Measurements from ENCODE around the gene KLHL8. TPM values are rescaled to one million over a fixed set of nuclear protein-coding genes. Genes with fewer than 3 reads are reported as not detected.

The KLHL8 gene
- total RNA-seq, 1 experiment from 2014 or later = 15.4 TPM

DNA sequence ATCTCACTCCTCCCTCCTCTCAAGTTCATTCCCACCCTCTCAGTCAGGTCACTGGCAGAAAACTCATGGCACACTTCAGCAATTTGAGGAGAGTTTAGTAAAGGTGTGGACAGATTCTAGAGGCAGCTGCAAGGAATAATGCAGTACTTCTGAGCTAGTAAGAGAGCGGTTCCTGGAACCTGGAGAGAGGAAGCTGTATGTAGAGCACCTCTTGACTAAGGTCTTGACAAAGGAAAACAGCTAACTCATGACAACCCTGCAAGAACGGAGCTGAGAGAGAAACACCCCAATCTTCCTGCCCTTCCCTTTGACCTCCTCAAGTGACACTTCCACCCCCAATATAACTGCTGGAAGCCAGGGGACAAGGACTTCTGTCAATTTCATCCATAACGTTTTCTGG, 9.6 kb upstream of the KLHL8 start:
- intact Hi-C loops (cut with micrococcal nuclease; ENCODE audit: unreplicated experiment) = loop anchor here (5.0 to 10.0 kb wide), 2 partner anchors 333 to 735 kb away; no protein-coding TSS in a partner anchor
- POLR2A ChIA-PET (ENCODE audit: low non-redundant PET) = no interaction called here

GRCh38 chr4:87228262-87228860, 7.9 kb upstream of the KLHL8 start:
- no peak for DNase-seq (ENCODE audit: low spot score)
- no peaks in the 10 kb centered on the region for H3K36me3 ChIP-seq (ENCODE audit: insufficient read depth, low read length, poor library complexity, severe bottlenecking)
- POLR2A ChIA-PET (ENCODE audit: low non-redundant PET) = no interaction called here
- H3K27me3 ChIP-seq (replicated peaks; ENCODE audit: insufficient read depth, low read depth, low read length, poor library complexity) = no peaks in the 10 kb centered on the region
- no peak overlapping the region for H3K4me3 ChIP-seq (ENCODE audit: low read depth, low read length, poor library complexity, severe bottlenecking)
- intact Hi-C loops (cut with micrococcal nuclease; ENCODE audit: unreplicated experiment) = no loop called here
- H3K27ac ChIP-seq (ENCODE audit: low read depth, low read length, poor library complexity, severe bottlenecking) = no peak overlapping the region
- TF ChIP-seq, protein P1, sequence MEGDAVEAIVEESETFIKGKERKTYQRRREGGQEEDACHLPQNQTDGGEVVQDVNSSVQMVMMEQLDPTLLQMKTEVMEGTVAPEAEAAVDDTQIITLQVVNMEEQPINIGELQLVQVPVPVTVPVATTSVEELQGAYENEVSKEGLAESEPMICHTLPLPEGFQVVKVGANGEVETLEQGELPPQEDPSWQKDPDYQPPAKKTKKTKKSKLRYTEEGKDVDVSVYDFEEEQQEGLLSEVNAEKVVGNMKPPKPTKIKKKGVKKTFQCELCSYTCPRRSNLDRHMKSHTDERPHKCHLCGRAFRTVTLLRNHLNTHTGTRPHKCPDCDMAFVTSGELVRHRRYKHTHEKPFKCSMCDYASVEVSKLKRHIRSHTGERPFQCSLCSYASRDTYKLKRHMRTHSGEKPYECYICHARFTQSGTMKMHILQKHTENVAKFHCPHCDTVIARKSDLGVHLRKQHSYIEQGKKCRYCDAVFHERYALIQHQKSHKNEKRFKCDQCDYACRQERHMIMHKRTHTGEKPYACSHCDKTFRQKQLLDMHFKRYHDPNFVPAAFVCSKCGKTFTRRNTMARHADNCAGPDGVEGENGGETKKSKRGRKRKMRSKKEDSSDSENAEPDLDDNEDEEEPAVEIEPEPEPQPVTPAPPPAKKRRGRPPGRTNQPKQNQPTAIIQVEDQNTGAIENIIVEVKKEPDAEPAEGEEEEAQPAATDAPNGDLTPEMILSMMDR (conservative IDR thresholded peaks at IDR 0.05; ENCODE audit: low read depth, low read length) = no peak
- TF ChIP-seq EZH2 (IDR thresholded peaks at IDR 0.05; ENCODE audit: borderline replicate concordance, low read depth, low read length, poor library complexity, severe bottlenecking) = no peak
- CTCF ChIA-PET = no interaction called here
- H3K9me3 ChIP-seq (ENCODE audit: low read depth, low read length, poor library complexity, severe bottlenecking) = no peaks in the 10 kb centered on the region
- BruUV-seq (replicated peaks) = no TSS peak
- no peaks in the 10 kb centered on the region for H3K4me1 ChIP-seq (ENCODE audit: insufficient read depth, low read length, poor library complexity, severe bottlenecking)

More for the DNA sequence above, 9.6 kb upstream of the KLHL8 start:
- CTCF ChIA-PET = no interaction called here
- H3K27ac ChIP-seq (ENCODE audit: low read depth, low read length, poor library complexity, severe bottlenecking) = no peak overlapping the region
- TF ChIP-seq, protein P1 (conservative IDR thresholded peaks at IDR 0.05; ENCODE audit: low read depth, low read length) = no peak
- no peak for TF ChIP-seq EZH2 (IDR thresholded peaks at IDR 0.05; ENCODE audit: borderline replicate concordance, low read depth, low read length, poor library complexity, severe bottlenecking)
- H3K27me3 ChIP-seq (replicated peaks; ENCODE audit: insufficient read depth, low read depth, low read length, poor library complexity) = no peaks in the 10 kb centered on the region
- H3K4me3 ChIP-seq (ENCODE audit: low read depth, low read length, poor library complexity, severe bottlenecking) = no peak overlapping the region
- BruUV-seq (replicated peaks) = no TSS peak
- no peaks in the 10 kb centered on the region for H3K4me1 ChIP-seq (ENCODE audit: insufficient read depth, low read length, poor library complexity, severe bottlenecking)
- H3K9me3 ChIP-seq (ENCODE audit: low read depth, low read length, poor library complexity, severe bottlenecking) = no peaks in the 10 kb centered on the region
- H3K36me3 ChIP-seq (ENCODE audit: insufficient read depth, low read length, poor library complexity, severe bottlenecking) = no peaks in the 10 kb centered on the region
- no peak for DNase-seq (ENCODE audit: low spot score)

DNA sequence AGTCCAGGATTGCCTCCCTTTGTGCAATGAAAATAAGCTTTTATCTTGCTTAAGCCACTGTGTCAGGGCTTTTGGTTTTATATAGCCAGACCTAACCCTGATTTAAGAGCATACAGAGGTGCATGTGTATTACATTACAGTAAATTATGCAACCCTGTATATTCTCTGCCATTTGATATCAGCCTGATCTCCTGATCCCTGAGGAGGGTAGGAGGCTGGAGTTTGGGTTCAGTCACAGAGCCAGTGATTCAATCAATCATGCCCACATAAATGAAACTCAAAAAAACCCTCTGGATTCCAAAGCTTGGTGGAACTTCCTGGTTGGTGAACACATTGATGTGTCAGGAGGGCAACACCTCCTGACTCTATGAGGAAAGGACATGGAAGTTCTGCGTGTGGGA, 7.3 kb upstream of the KLHL8 start:
- Histone ChIP-seq H3K27ac (ENCODE audit: low read depth, low read length, poor library complexity, severe bottlenecking) (no peak overlapping the region), H3K4me3 (ENCODE audit: low read depth, low read length, poor library complexity, severe bottlenecking) (no peak overlapping the region), H3K4me1 (ENCODE audit: insufficient read depth, low read length, poor library complexity, severe bottlenecking) (no peaks in the 10 kb centered on the region), H3K27me3 (replicated peaks; ENCODE audit: insufficient read depth, low read depth, low read length, poor library complexity) (no peaks in the 10 kb centered on the region), H3K36me3 (ENCODE audit: insufficient read depth, low read length, poor library complexity, severe bottlenecking) (no peaks in the 10 kb centered on the region), H3K9me3 (ENCODE audit: low read depth, low read length, poor library complexity, severe bottlenecking) (no peaks in the 10 kb centered on the region)
- DNase-seq (ENCODE audit: low spot score) = no peak
- ChIA-PET CTCF (no interaction called here), POLR2A (ENCODE audit: low non-redundant PET) (no interaction called here)
- no TSS peak for BruUV-seq (replicated peaks)
- intact Hi-C loops (cut with micrococcal nuclease; ENCODE audit: unreplicated experiment) = no loop called here
- TF ChIP-seq, protein P1 (conservative IDR thresholded peaks at IDR 0.05; ENCODE audit: low read depth, low read length) = no peak
- TF ChIP-seq EZH2 (IDR thresholded peaks at IDR 0.05; ENCODE audit: borderline replicate concordance, low read depth, low read length, poor library complexity, severe bottlenecking) = no peak
